NCI-H187 treated with DMSO at 0.1 percent for 48 hours (cell line): ENCODE data around the gene GOLGA2.
A peak's percentile ranks its signal among the peaks of the same experiment; 100 is the strongest.

Source experiments
- DNase-seq: peaks from one replicate; lab custom pipeline; 2025; lab: John Stamatoyannopoulos, UW

Gene GOLGA2, protein sequence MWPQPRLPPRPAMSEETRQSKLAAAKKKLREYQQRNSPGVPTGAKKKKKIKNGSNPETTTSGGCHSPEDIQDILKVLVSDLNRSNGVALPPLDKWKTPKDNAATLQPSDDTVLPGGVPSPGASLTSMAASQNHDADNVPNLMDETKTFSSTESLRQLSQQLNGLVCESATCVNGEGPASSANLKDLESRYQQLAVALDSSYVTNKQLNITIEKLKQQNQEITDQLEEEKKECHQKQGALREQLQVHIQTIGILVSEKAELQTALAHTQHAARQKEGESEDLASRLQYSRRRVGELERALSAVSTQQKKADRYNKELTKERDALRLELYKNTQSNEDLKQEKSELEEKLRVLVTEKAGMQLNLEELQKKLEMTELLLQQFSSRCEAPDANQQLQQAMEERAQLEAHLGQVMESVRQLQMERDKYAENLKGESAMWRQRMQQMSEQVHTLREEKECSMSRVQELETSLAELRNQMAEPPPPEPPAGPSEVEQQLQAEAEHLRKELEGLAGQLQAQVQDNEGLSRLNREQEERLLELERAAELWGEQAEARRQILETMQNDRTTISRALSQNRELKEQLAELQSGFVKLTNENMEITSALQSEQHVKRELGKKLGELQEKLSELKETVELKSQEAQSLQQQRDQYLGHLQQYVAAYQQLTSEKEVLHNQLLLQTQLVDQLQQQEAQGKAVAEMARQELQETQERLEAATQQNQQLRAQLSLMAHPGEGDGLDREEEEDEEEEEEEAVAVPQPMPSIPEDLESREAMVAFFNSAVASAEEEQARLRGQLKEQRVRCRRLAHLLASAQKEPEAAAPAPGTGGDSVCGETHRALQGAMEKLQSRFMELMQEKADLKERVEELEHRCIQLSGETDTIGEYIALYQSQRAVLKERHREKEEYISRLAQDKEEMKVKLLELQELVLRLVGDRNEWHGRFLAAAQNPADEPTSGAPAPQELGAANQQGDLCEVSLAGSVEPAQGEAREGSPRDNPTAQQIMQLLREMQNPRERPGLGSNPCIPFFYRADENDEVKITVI

DNA sequence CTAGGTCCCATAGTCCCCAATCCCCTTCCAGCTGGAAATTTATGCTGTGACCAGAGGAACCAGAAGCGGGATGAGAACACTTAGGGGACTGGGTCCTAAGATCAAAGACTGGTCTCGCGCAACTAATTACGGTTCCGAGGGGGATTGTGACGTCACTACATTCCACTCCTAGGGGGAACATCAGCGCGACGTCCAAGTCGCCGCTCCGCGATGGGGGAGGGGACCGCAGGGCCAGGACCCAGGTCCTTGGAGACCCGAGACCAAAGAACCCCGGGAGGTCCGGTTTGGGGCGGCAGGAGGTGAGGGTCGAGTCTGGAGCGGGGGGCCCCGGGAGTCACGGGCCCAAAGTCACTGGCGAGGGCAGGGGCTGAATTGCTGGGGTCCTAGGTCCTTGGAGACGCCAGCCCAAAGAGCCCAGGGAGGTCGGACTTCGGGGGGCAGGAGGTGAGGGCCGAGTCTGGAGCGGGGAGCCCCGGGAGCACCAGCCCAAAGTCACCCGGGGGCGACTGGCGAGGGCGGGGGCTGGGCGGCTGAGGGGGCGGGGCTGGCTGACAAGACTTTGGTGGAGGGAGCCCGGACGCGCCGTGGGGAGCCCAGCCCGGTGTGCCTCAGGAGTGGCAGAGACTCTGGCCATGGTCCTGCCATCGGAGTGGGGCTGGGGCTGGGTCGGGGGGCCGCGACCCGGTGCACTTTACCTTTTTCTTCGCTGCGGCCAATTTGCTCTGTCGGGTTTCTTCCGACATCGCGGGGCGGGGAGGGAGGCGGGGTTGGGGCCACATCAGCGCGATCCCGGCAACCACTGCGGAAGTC, at the start of gene GOLGA2:
Gene GOLGA2 (minus strand): TSS at position 810 of the 810 bp plus-strand sequence. CDS start 31 bp downstream, at position 779.
- no peak for DNase-seq

DNA sequence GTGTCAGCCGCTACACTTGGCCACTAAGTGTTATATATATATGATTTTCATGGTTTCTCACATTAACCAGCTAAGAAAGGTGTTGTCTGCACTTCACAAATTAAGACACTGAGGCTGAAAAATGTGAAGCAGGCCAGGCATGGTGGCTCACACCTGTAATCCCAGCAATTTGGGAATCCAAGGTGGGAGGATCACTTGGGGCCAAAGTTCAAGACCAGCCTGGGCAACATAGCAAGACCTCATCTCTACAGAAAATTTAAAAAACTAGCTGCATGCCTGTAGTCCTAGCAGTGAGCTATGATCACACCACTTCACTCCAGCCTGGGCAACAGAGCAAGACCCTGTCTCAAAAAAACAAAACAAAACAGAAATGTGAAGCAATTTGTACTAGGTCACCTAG, 48.6 kb upstream of the GOLGA2 start:
- no peak for DNase-seq

DNA sequence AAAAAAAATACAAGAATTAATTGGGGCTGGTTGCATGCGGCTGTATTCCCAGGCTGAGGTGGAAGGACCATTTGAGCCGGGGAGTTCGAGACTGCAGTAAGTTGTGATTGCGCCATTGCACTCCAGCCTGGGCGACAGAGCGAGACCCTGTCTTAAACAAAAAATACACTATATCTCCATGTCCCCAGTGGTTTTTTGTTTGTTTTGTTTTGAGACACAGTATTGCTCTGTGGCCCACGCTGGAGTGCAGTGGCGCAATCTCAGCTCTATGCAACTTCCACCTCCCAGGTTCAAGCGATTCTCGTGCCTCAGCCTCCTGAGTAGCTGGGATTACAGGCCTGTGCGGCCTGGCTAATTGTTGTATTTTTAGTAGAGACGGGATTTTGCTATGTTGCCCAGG, 48.0 kb upstream of the GOLGA2 start:
- DNase-seq = no peak

DNA sequence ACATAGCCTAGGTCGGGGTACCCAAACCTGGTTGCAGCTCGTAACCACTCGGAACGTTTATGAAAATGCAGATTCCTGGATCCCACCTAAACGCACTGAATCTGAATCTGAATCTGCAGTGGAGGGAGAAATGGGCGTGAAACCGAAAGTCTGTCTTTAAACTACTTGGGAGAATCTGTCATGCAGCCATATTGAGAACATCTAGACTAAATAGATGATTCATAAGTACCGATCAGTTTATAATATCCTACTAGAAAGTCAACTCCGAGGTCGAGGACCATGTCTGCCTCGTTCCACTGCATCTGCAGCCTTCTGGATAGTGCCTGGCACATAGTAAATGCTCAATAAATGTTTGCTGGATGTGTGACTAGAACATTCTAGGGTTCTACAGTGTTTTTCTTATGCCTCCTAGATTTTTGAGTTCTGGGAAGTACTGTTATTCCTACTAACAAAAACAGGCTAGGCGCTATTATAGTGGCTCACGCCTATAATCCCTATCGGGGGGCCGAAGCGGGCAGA, 47.5 kb upstream of the GOLGA2 start:
- no peak for DNase-seq

DNA sequence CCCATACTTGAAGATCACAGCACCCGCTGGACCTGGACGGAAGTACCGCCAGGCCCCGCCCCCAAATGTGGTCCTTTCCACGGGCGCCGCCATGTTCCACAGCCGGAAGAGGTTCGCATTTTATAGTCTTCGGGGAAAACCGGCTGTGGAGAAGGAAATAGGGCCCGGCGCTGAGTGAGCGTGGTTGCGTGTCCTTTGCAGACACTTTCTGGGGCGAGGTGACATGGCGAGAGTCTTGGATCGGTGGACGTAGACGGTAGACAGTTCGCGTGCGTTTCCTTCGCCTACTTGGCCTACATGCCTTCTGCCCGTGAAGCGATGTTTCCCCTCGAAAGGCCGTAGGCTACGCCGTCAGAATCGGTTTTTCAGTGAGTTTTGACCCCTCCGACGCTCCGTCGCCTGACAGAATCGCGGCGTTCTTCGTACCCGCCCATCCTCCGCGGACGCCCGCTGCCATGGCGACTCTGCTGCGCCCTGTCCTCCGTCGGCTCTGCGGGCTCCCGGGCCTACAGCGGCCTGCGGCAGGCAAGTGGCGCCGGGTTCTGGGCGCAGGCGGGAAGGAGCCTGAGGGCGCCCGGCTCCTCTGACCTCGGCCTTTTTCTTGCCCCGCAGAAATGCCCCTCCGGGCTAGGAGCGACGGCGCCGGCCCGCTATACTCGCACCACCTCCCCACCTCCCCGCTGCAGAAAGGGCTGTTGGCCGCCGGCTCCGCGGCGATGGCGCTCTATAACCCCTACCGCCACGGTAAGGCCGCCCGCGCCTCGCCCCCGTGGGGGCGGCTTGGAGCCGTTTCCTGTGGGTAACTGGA, 46.8 kb upstream of the GOLGA2 start, which contains the start of the genes COQ4 and TRUB2:
Gene COQ4 (plus strand): TSS at position 436 of the 808 bp plus-strand sequence. CDS start 20 bp downstream, at position 456.
Gene TRUB2 (minus strand): TSS at position 44 of the 808 bp plus-strand sequence. CDS start 39 bp downstream, at position 5.
- peak; percentile 55 for DNase-seq

DNA sequence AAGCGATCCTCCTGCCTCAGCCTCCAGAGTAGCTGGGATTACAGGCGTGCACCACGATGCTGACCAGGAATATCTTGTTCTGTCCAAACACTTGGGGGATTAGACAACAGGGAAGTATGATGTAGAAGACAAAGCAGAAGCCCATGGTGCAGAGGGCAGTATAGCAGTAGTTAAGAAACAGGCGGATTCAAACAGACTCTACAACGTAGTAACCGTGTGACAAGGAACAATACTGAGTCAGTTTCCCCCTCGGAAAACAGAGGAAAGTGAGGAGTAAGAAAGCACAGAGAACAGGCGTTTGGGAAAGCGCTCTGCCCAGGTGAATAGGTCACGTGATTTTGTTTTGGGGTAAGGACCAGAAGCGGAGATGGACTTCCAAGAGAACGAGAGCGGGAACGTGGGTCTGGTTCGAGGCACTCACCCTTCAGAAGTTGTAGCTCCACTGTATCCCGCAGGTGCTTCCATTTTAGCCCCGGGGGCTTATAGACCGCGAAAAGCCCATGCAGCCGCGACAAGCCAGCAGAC, 46.1 kb upstream of the GOLGA2 start:
- DNase-seq = no peak

DNA sequence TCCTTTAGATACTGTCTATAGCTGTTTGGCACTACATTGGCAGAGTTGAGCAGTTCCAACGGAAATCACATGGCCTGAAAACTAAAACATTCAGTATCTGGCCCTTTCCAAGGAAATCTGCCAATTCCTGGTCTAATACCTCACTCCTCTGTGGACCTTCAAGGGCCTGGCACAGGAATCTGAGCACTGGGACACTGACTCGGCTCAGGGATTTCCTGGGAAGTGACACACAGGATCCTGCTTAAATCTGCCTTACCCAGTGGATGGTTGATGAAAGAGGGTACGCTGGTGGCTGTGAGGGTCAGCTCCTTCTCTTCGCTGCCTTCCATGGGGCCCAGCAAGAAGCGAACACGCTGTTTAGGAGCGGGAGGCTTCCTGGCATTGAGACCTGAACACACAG, 45.5 kb upstream of the GOLGA2 start:
- DNase-seq = no peak

DNA sequence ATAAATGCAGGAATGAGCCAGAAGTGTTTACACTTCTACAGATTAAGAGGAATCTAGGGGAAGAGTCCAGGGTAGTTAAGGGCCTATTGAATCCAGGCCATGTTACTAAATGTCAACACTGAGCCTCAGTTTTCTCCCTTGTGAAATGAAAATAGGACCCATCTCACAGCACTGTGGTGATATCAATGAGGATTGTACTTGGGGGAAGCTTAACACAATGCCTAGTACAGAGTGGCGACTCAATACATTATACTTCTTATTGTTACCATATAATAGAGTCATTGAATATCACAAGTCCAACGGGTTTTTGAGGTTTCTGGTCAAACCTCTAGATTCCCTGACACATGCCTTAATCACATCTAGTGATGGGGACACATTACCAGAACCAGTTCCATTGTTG, 41.8 kb upstream of the GOLGA2 start:
- no peak for DNase-seq

DNA sequence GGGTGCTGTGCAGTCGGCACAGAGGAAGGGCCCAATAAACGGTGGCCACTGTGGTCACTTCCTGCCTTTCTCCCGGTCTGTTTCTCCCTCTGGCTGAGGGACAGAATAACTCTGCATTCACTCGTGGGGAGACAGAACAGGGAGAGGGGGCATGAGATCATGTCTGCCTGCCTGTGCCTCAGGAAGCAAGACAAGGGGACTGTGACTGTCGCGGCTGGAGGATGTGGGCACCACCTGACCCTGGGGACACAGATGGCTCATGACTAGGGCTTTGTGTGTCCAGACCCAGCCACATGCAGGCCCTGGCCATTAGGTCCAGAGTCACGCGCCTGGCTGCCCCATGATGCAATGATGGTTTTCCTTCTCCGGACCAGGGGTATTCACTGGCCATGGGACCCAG, 40.6 kb upstream of the GOLGA2 start:
- DNase-seq = no peak

DNA sequence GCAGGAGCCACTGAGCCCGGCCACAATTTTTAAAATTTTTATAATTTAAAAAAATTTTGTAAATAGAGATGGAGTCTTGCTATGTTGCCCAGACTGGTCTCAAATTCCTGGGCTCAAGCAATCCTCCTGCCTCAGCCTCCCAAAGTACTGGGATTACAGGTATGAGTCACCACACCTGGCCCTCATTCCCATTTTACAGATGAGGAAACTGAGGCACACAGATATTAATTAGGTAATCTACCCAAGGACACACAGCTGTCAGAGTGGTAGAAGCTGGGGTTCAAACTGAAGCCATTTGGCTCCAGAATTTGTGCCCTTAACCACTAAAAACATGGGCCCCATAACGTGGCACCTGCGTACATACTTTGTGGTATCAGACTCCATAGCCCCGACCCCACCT, 38.9 kb upstream of the GOLGA2 start:
- no peak for DNase-seq

DNA sequence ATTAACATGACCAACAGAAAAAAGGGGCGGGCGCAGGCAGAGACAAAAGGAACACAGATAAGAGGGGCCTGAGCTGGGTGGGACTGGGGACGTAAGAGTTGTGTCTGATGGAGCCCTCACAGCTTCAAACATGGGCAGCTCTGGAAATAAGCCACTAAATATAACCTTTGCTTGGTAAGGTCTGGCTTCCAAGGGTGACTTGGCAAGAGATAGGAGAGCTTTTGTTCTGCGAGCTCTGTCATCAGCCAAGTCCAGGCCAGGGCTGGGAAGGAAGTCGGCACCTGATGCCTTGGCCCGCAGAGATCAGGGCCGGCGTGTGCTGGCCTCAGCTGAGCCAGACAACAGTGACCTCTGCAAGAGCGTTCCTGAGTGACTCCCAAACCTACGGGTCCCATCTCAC, 34.7 kb upstream of the GOLGA2 start:
- DNase-seq = no peak

DNA sequence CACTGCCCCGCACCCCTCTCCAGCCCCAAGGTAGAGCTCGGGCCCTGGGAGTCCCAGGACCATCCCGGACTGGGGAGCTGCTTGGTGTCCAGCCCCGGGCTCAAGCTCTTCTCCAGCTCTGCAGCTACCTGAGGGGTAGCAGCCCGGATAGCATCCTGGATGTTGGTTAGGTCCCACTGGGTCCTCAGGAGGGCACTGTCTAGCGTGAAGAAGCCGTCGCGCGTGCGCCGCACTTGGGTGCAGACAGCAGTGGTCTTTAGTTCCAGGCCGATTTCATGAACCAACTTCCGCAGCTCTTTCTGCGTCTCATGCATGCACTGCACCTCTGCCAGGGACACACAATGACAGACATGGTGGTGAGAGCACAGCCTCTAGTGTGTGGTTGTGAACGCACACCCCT, 33.7 kb upstream of the GOLGA2 start:
- no peak for DNase-seq

DNA sequence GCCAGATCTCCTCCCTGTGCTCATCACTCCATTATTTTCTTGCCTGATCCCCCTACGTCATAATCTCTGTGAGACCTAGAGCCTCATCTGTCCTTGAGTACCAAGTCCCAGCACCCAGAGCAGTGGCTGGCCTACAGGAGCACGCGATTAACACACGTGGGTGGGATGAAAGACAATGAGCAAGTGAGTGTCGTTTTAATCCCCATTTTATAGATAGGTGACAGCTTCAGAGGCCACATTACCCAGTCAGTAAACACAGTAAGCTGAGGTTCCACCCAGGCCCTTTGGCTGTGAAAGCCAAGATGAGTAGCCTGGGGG, 29.1 kb upstream of the GOLGA2 start:
- no peak for DNase-seq

DNA sequence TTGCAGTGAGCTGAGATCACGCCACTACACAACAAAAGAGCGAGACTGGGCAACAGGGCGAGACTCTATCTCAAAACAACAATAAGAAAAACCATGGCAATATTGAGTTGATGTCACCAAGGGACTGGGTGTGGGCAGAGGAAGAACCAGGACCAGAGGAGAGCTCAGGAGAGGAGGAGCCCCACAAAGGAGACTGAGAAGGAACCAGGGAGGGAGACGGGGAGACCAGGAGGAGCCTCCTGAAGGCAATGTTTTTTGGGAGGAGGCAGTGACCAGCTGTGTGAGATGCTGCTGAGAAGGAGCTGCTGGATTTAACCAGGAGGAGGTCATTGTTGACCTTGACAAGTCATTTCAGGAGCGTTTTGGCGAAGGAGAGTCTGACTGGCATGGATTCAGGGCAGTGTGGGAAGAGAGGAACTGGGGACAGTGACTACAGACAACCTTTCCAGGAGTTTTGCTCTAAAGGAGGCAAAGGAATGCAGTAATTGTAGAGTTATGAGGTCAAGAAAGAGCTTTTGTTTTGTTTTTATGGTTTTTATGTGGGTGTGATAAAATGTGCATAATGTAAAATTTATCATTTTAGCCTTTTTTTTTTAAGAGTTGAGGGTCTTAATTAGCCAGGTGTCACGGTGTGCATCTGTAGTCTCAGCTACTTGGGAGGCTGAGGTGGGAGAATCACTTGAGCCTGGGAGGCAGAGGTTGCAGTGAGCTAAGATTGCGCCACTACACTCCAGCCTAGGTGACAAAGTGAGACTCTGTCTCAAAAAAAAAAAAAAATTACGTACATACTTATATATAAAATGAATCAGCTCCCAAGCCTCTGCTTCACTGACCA, 28.5 kb upstream of the GOLGA2 start:
- DNase-seq = no peak

DNA sequence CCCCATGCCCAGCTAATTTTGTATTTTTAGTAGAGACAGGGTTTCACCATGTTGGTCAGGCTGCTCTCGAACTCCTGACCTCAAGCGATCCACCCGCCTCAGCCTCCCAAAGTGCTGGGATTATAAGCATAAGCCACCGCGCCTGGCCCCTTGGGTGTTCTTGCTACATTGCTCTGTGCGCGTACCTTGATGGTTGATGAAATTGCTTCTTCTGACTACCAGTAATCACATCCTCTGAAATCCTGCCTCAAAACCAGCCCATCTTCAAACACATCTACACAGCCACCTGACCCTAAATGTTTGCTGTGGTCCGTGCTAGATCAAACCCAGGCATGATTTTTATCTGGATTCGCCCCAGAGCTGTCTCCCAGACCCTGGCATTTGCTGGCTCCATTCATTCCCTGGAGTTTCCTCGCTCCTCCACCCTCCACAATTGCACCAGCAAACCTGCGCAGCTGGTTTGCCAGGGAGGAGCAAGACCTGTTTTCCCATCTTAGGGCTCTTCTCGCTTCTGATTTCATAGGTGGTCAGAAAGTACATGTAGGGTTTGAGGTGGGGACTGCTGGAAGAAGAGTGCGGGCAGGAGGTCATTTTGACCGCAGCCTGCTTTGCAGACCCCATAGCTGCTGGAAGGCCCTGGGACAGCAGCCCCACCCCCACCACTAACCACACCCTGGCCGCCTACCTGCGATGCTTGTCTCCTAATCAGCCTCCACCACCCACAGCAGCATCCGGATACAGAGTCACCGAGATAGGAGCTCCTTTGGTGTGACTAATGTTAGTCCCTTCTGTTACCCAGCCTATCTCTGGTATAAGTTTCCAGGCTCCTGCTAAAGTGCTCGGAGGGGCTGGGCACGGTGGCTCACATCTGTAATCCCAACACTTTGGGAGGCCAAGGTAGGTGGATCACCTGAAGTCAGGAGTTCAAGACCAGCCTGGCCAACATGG, 23.0 kb upstream of the GOLGA2 start:
- no peak for DNase-seq

DNA sequence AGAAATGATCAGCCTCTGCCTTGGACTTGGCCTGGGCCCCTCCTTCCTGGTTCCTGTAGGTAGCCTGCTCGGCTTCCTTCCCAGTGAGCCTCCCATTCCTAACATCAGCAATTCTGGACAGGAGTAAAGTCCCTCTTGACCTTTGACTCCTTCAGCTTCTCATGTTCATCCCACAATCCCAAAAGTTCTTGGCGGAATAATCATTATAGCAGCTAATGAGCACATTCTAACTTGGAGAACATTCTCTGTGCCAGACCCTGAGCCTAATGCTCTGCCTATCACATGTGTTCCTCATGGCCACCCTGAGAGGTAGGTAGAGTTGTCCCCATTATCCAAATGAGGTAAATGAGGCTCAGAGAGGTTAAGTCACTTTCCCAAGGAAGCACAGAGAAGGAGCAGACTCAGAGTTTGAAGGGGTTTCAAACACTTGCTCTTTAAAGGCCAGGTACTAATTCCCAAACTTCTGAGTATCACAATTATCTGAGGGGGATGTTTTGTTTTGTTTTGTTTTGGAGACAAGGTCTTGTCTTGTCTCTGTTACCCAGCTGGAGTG, 21.5 kb upstream of the GOLGA2 start:
- no peak for DNase-seq

DNA sequence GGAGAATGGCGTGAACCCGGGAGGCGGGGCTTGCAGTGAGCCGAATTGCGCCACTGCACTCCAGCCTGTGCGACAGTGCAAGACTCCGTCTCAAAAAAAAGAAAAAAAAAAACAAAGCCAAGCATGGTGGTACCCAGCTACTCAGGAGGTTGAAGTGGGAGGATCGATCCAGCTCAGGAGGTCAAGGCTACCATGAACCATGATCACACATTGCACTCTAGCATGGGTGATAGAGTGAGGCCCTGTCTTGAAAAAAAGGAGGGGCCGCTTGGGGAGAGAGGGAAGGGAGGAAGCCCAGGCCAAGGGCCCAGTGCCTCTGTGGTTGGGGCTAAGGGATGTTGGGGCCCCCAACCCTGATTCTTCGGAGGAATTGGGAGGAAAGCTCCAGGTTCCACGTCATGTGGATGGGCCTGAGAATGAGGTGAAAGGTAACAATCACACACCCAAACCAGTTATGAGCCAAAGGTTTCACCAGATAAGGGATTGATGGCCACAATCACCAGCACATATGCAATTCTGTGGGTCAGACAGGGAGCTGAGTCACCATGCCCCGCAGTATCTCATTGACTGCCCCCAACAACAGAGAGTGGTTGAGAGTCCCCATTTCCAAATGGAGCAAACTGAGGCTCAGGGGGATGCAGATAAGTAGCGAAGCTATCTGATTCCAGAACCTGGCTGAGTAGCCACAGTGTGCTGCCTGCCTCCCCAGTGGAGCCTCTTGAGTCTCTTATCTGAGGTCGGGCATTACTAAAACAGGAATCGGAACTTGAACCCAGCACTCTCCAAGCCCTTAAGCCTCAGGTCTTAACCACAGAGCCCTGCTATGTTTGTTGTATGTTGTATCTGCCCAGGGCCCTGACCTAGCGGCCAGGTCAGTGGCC, 20.8 kb upstream of the GOLGA2 start:
- DNase-seq = no peak
